ENCODE data around the gene MYB. TPM values are rescaled to one million over a fixed set of nuclear protein-coding genes. Genes with fewer than 3 reads are reported as not detected.

MYB gene
- total and polyA plus RNA-seq, 2 of the 8 experiments (the other 6 are each of a cell fraction or from before 2014, with no cell fraction given): 4.0 to 7.6 TPM

DNA sequence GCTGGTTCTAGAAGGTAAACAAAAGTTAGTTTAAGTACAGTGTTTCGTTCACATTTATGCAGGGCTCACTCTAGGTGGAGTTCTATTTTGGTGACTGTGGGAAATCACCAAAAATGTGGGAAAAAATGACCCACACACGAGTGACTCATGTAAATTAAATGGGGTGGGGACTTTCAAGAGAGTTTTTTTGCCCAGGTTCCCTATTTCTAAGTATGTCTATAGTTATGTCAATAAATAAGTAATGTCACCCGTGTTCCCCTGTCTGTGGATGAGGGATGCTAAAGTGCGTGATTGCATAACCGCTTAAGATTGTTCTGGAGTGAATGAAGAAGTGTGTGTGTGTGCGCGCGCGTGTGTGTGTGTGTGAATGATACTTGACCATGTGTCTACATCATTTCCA, 69.1 kb downstream of the MYB start:
- H2BK12ac ChIP-seq (ENCODE audit: low read depth, low read length): peak overlapping the region; percentile 62; the same call in 1 of the 2 replicates
- peak overlapping the region; percentile 27 for H3K4ac ChIP-seq (replicated peaks; ENCODE audit: insufficient read length, low read depth, low read length)
- H4K91ac ChIP-seq (replicated peaks; ENCODE audit: insufficient read length, low read length): peak overlapping the region; percentile 9
- no peaks in the 10 kb centered on the region for H3K79me2 ChIP-seq (ENCODE audit: control insufficient read depth in 1 of 2, insufficient read depth in 2 of 2, low read length in 2 of 2)
- peak overlapping the region; percentile 49 to 64; a peak in 3 of 4 replicates for H3K4me2 ChIP-seq (ENCODE audit: insufficient read depth in 1 of 2, low read depth in 2 of 2, low read length in 2 of 2)
- peak overlapping the region; percentile 83; the same call in 1 of the 2 replicates for H3K18ac ChIP-seq (ENCODE audit: extremely low read depth, low read length)
- H3K14ac ChIP-seq (ENCODE audit: insufficient read length): no peak overlapping the region
- no peak overlapping the region for H3K9ac ChIP-seq (replicated peaks in 1 of 4; ENCODE audit: extremely low read depth in 1 of 4, low read depth in 3 of 4, low read length in 3 of 4)
- FAIRE-seq (no peak), DNase-seq (ENCODE audit: low read depth in 1 of 2, low spot score in 2 of 2) (no peak)
- no peaks in the 10 kb centered on the region for H3K79me1 ChIP-seq (ENCODE audit: low read depth, low read length)
- H2BK15ac ChIP-seq (ENCODE audit: low read length): no peak overlapping the region
- H2AFZ ChIP-seq (ENCODE audit: low read length): no peak overlapping the region
- no peaks in the 10 kb centered on the region for H4K20me1 ChIP-seq (replicated peaks in 1 of 2; ENCODE audit: control insufficient read depth in 1 of 2, insufficient read depth in 2 of 2, low read length in 2 of 2)
- H3K56ac ChIP-seq (replicated peaks; ENCODE audit: insufficient read length, low read depth, low read length): no peak overlapping the region
- no peak overlapping the region for H3K4me3 ChIP-seq (ENCODE audit: extremely low read depth in 1 of 4, insufficient read depth in 2 of 4, low read depth in 3 of 4, low read length in 4 of 4)
- TF ChIP-seq TAF7 (optimal IDR thresholded peaks at IDR 0.05; ENCODE audit: borderline replicate concordance, low read depth, low read length) (no peak), CTBP2 (IDR thresholded peaks at IDR 0.05; ENCODE audit: borderline replicate concordance, insufficient read depth, insufficient read length, low read length) (no peak), SP4 (IDR thresholded peaks at IDR 0.05; ENCODE audit: low read length) (no peak), POLR2A (IDR thresholded peaks at IDR 0.05; ENCODE audit: control extremely low read depth in 1 of 2, low read depth in 2 of 2, low read length in 2 of 2) (no peak), SUZ12 (IDR thresholded peaks at IDR 0.05; ENCODE audit: low read length) (no peak)
- TF ChIP-seq, protein P1, sequence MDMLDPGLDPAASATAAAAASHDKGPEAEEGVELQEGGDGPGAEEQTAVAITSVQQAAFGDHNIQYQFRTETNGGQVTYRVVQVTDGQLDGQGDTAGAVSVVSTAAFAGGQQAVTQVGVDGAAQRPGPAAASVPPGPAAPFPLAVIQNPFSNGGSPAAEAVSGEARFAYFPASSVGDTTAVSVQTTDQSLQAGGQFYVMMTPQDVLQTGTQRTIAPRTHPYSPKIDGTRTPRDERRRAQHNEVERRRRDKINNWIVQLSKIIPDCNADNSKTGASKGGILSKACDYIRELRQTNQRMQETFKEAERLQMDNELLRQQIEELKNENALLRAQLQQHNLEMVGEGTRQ (IDR thresholded peaks at IDR 0.05; ENCODE audit: low read length): no peak
- WGBS, 2 experiments (ENCODE audit: extremely low coverage in 1 of 2, insufficient coverage in 1 of 2, insufficient read length in 1 of 2, insufficient replicate concordance in 2 of 2, low coverage in 1 of 2, low lambda C conversion rate in 2 of 2, missing lambda C conversion rate in 1 of 2): 75% methylated on average over 9 of the region's 9 CpGs; no CpG with 5 or more reads in 1 of the 2 experiments
- no peak overlapping the region for H3K23ac ChIP-seq (ENCODE audit: insufficient read length)
- H4K8ac ChIP-seq (ENCODE audit: extremely low read depth, insufficient read depth, low read length): no peak overlapping the region
- H3K23me2 ChIP-seq (ENCODE audit: low read depth, low read length): no peaks in the 10 kb centered on the region
- H3K27me3 ChIP-seq (replicated peaks in 1 of 4; ENCODE audit: control insufficient read depth in 3 of 4, extremely low read depth in 1 of 4, insufficient read depth in 3 of 4, low read length in 3 of 4): no peaks in the 10 kb centered on the region
- peak overlapping the region; percentile 85 for H2BK120ac ChIP-seq (replicated peaks; ENCODE audit: low read depth, low read length)
- H3K36me3 ChIP-seq (ENCODE audit: control insufficient read depth in 2 of 4, insufficient read depth in 4 of 4, low read length in 3 of 4): no peaks in the 10 kb centered on the region
- H3K4me1 ChIP-seq (replicated peaks in 1 of 4; ENCODE audit: control insufficient read depth in 3 of 4, insufficient read depth in 4 of 4, low read length in 3 of 4): peaks cover 4 to 30% (median 27%) of the 10 kb centered on the region in 4 experiments
- ChIA-PET CTCF (ENCODE audit: partially characterized antibody) (interaction anchor here (0.7 to 1.5 kb wide), 5 partner anchors 14 to 105 kb away, joined by 3 to 7 read pairs (median 3); no protein-coding TSS in a partner anchor), POLR2A (ENCODE audit: partially characterized antibody) (interaction anchor here (0.9 to 3.5 kb wide), 5 partner anchors 13 to 69 kb away, joined by 3 to 20 read pairs (median 3); partner anchors contain the start of gene MYB)
- H2BK5ac ChIP-seq (ENCODE audit: low read depth, low read length): peak overlapping the region; percentile 74
- peak overlapping the region; percentile 87 for H4K5ac ChIP-seq (ENCODE audit: insufficient read length, low read depth, low read length)
- no peaks in the 10 kb centered on the region for H3K9me3 ChIP-seq (ENCODE audit: insufficient read depth in 2 of 2, low read depth in 1 of 2, low read length in 1 of 2)
- H2BK20ac ChIP-seq (ENCODE audit: low read length): peak overlapping the region; percentile 91; the same call in 1 of the 2 replicates
- H3K27ac ChIP-seq (ENCODE audit: low read depth, low read length): peak overlapping the region; percentile 23; the same call in 1 of the 2 replicates
- 0 out of 2 replicates have a peak overlapping the region, but pooled peaks have one; percentile 58 for H2AK5ac ChIP-seq (ENCODE audit: low read depth, low read length)

All from H1 (cell line).